ENCODE data around the gene RABEPK.
"Not testable (repeated sequence)": the region's sequence is repeated elsewhere in the genome, so short reads cannot be mapped to it uniquely, and the experiment has no call there.

The RABEPK gene

DNA sequence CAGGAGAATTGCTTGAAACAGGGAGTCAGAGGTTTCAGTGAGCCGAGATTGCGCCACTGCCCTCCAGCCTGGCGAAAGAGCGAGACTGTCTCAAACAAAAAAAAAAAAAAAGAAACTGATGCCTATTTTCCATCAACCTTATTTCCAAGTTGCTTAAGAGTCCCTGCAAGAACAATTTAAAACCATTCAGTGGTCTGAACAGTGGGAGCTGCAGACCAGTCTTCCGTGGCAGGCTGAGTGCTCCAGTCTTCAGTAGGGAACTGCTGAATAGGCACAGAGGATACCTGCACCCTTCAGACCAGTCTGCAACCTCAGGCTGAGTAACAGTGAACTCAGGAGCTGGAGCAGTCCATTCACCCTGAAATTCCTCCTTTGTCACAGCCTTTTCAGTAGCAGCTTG lies 5.9 kb upstream of the RABEPK start:
- DNase-seq (ENCODE audit: low read depth) = not testable (repeated sequence)

DNA sequence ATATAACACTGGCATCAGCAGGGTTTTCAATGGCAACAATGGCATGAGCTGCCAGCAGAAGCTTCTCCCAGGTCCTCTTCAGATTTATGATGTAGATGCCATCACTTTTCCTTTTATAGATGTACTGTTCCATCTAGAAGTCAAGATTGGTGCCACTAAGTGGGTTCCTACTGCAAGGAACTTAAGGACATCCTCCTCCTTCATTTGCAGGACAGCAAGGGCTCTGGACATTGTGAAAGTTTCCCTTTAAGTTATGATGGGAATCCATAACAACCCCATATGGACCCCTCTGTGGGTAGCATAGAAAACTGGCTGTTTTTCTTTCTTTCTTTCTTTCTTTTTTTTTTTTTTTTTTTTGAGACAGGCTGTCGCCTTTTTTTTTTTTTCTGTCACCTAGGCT lies 4.8 kb upstream of the RABEPK start:
- DNase-seq (ENCODE audit: low read depth) = not testable (repeated sequence)

DNA sequence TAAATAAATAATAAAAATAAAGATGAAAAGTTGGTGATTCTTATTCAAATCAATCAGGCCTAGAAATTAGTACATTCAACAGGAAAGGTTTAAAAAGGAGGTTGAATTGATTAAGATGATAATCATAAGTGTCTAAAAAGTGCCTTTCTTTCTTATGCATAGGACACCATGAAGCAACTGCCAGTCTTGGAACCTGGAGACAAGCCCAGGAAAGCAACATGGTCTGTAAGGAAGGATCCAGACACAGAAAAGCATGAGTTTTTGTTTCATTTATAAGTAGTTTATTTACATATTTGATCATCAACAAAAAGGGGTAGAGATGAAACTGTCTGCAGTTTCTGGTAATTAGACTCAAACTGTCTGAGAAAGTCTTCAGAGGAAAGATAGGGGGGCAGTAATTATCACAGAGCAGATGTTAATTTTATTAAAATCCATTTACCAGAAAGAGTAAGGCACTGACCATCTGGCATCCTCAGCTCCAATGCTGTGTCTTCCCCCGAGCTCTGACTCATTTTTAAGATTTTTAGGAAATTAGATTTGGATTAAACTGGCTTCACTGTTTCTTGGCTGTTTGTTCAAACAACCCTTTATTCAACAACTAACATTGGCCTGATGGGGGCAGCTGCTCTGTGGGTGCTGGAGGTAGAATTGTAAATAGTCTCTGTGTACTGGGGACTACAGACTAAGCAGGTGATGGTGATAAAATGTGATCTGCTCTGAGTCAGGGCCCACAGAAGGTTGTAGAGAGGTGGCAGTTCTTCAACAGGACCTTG lies 2.7 kb downstream of the RABEPK start:
- no peak for DNase-seq (ENCODE audit: low read depth)

DNA sequence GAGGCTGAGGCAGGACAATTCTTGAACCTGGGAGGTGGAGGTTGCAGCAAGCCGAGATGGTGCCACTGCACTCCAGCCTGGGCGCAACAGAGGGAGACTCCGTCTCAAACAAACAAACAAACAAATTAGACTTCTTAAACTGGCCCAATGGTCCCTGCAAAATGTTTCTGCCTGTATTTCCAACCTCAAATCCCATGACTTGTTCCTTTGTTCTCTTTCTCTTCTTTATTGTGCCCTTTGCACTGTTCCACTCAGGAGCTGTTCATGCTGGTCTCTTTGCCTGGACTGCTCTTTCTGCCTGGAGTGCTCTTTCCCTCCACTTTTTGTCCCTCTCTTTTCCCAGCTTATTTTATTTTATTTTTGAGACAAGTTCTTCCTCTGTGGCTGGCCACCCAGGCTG lies 4.1 kb downstream of the RABEPK start:
- DNase-seq (ENCODE audit: low read depth) = no peak

DNA sequence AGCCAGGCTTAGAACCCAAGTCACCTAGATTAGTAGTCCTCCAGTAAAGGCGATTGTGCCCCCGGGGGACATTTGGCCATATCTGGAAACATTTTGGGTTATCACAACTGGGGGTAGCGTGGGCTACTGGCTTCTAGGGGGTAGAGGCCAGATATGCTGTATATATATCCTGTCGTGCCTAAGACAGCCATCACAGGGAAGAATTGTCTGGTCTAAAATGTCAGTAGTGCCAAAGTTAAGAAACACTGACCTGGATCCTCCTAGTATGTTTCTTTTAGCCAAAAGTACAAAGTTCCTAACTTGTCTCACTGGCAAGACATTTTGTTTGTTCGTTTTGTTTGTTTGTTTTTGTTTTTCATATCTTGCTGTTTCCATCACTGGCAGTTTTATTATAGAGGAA lies 13.8 kb downstream of the RABEPK start:
- DNase-seq (ENCODE audit: low read depth) = no peak

DNA sequence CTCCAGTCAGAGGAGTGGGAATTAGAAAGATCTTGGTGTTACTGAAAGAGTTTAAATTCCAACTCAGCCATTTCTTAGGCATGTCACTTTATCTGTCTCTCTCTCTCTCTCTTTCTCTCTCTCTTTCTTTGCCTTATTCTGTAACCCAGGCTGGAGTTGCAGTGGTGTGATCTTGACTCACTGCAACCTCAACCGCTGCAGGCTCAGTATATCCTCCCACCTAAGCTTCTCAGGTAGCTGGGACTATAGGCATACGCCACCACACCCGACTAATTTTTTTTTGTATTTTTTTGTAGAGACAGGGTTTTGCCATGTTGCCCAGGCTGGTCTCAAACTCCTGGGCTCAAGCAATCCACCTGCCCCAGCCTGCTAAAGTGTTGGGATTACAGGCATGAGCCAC lies 18.3 kb downstream of the RABEPK start:
- DNase-seq (ENCODE audit: low read depth) = no peak

DNA sequence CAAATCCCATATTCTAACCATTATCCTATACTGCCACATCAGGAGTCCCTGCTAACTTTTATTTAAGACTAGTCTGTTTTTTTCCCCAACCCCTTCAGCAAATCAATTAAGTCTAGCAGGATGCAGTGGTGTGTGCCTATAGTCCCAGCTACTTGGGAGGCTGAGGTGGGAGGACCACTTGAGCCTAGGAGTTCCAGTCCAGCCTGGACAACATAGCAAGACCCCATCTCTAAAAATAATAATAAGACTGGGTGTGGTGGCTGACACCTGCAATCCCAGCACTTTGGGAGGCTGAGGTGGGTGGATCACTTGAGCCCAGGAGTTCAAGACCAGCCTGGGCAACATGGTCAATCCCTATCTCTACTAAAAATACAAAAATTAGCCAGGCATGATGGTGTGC lies 24.5 kb downstream of the RABEPK start:
- not testable (repeated sequence) for DNase-seq (ENCODE audit: low read depth)

DNA sequence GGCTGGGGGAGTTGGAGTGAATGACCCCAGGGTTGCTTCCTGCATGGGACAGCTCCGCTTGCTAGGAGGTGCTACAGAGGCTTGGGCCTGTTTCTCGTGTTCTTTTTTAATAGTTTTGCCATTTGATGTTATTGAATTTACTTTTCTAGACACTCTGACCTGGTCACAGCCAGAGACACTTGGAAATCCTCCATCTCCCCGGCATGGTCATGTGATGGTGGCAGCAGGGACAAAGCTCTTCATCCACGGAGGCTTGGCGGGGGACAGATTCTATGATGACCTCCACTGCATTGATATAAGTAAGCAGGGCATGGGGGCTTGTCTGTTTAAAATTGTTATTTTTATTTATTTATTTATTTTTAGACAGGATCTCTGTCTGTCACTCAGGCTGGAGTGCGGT lies 27.4 kb downstream of the RABEPK start:
- no peak for DNase-seq (ENCODE audit: low read depth)

DNA sequence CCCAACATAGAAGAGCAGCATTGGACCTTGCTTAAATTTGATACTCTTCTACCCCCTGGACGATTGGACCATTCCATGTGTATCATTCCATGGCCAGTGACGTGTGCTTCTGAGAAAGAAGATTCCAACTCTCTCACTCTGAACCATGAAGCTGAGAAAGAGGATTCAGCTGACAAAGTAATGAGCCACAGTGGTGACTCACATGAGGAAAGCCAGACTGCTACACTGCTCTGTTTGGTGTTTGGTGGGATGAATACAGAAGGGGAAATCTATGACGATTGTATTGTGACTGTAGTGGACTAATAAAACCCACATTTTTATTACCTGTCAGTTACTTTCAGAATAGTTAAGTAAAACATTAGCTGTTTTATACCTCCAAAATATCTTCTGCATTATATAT lies 33.3 kb downstream of the RABEPK start:
- DNase-seq (ENCODE audit: low read depth) = peak; percentile 97

DNA sequence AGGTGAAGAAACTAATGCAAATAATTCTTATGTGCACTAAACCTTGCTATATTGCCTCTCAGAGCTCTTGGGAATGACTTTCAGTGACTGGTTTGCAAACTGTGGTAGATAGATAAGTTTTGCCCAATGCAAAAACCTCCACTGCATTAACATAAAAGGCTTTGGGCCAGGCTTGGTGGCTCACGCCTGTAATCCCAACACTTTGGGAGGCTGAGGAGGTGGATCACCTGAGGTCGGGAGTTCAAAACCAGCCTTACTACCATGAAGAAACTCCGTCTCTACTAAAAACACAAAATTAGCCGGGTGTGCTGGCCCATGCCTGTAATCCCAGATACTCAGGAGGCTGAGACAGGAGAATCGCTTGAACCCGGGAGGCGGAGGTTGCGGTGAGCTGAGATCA lies 33.8 kb downstream of the RABEPK start:
- not testable (repeated sequence) for DNase-seq (ENCODE audit: low read depth)

DNA sequence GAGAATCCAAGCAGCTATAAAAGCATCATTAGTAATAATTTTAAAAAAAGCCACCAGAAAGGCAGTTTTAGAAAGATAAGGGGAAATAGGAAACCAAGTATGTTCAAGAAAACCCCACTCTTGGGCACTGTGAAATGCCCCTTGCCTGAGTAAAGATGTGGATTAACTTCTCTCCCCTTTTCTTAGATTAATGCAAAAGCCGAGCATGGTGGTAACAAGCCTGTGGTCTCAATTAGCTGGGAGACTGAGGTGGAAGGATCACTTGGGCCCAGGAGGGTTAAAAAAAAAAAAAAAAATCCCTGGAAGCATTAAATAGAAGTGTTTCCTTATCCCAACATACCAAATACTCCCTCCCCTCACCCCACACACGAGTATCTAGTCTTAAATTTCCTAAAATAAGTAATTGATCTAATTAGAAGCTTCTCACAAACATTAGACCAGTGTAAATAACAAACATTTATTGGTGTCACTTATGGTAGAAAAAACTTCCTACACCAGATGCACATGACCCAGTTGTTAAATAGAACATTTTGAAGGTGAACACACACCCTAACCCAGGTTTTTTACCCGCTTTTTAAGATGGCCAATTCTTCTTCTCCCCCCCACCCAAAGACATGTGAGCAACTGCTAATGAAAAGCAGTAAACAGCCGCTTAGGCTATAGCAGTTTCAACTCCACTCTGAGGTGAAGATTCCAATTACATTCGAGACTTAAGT lies 35.6 kb downstream of the RABEPK start:
- no peak for DNase-seq (ENCODE audit: low read depth)

DNA sequence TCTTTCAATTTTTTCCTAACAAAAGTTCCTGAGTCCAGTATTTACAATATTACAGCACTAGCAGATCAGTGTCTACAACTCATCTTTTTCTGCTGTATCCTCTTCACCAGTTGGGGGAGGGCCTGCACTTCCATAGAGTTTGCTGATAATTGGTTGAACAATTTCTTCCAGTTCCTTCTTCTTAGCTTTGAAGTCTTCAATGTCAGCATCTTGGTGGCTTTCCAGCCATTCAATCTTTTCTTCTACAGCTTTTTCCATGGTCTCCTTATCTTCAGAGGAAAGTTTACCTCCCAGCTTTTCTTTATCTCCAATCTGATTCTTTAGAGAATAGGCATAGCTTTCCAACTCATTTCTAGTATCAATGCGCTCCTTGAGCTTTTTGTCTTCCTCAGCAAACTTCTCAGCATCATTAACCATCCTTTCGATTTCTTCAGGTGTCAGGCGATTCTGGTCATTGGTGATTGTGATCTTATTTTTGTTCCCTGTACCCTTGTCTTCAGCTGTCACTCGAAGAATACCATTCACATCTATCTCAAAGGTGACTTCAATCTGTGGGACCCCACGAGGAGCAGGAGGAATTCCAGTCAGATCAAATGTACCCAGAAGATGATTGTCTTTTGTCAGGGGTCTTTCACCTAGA lies 36.3 kb downstream of the RABEPK start:
- DNase-seq (ENCODE audit: low read depth) = not testable (repeated sequence)

DNA sequence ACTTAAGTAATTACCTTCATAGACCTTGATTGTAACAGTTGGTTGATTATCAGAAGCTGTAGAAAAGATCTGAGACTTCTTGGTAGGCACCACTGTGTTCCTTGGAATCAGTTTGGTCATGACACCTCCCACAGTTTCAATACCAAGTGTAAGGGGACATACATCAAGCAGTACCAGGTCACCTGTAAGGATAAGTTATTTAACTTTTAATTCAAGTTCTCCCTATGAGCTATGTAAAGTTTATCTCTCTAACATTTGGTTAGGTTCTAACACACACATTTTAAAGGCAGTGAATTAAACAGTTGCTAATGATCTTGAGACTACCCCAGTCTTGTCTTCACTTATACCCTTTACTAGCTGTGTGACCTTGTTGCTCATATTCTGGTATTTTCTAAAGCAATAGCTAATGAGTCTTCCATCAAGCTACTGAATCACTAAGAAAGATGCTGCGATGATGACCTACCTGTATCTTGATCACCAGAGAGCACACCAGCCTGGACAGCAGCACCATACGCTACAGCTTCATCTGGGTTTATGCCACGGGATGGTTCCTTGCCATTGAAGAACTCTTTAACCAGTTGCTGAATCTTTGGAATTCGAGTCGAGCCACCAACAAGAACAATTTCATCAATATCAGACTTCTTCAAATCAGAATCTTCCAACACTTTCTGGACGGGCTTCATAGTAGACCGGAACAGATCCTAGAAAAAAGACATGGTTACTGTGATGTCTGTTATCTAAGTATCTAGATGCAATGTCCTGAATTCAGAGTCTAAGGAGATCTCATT lies 38.0 kb downstream of the RABEPK start:
- no peak for DNase-seq (ENCODE audit: low read depth)

DNA sequence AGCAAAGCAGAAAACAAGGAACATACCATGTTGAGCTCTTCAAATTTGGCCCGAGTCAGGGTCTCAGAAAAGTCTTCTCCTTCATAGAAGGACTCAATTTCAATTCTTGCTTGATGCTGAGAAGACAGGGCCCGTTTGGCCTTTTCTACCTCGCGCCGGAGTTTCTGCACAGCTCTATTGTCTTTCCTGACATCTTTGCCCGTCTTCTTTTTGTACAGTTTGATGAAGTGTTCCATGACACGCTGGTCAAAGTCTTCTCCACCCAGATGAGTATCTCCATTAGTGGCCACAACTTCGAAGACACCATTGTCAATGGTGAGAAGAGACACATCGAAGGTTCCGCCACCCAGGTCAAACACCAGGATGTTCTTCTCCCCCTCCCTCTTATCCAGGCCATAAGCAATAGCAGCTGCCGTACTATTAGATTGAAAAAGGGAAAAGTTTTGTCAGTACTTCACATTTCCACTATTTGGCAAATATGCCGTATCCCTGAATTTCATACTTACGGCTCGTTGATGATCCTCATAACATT lies 38.6 kb downstream of the RABEPK start:
- DNase-seq (ENCODE audit: low read depth) = no peak

DNA sequence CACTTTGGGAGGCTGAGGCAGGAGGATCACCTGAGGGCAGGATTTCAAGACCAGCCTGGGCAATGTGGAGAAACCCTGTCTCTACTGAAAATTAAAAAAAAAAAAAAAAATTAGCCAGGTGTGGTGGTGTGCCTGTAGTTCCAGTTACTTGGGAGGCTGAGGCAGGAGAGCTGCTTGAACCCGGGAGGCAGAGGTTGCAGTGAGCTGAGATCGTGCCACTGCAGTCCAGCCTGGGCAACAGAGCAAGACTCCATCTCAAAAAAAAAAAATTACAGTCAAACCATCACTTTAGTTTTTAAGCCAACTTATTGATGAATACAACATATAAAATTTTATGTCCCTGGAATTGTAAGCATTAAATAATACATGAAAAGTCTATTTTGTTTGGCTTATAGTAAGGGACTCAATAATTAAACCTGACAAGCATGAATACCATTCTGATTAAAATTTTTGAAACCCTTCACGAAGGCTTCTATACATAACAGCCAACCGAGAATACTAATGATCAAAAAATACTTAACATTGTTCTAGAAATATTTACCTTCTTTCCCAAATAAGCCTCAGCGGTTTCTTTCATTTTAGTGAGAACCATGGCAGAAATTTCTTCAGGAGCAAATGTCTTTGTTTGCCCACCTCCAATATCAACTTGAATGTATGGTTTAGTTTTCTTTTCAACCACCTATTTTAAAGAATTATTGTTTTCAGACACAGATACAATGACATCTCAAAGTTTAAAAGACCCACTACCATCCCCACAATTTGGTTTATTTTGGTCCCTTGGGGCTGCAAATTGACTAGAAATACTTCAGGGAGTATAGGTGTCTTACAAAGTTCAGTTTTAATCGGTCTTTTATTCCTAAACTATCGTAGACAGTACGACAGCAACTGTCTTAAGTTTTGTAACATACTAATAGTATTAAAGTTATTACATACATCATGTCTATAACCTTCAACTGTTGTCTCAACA lies 39.6 kb downstream of the RABEPK start:
- DNase-seq (ENCODE audit: low read depth) = no peak

DNA sequence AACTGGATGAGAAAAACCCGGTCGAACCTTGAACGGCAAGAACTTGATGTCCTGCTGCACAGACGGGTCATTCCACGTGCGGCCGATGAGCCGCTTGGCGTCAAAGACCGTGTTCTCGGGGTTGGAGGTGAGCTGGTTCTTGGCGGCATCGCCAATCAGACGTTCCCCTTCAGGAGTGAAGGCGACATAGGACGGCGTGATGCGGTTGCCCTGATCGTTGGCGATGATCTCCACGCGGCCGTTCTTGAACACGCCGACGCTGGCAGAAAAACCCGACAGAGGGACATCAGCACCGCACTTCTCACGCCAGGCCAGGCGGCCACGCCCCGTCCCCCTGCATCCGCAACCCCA lies 40.3 kb downstream of the RABEPK start:
- DNase-seq (ENCODE audit: low read depth) = no peak

DNA sequence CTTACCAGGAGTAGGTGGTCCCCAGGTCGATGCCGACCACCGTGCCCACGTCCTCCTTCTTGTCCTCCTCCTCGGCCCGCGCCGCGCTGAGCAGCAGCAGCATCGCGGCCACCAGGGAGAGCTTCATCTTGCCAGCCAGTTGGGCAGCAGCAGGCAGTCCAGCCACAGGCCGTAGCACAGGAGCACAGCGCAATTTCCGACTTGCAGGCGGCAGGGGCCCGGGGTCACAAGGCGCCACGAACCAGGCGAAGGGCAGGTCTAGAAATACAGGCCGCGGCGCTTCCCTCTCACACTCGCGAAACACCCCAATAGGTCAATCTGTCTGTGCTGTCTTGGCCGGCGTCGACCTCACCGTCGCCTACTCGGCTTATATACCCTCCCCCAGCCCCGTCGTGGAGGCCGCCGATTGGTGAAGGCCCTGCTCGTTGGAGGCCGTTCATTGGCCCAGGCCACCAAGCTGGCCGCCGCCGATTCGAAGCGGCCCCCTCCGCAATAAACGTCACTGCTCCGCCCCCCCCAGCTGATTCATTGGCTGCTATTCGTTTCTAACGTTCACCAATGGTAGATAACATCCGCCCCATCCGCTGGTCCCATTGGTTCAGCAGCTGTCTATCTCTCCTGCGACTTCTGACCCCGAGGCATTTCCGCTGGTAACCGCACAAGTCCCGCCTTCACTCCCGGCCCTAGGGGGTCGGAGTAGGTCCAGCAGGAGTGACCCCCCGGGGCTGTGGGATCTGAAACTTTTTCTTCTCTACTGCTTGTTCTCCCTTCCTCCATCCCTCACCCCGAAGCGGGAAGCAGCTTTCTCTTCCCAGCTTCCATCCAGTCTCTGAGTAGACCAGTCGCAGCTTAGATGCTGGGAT lies 40.9 kb downstream of the RABEPK start, which contains the start of gene HSPA5:
Gene HSPA5 (minus strand): TSS at position 344 of the 863 bp plus-strand sequence. CDS start 217 bp downstream, at position 127.
- peak; percentile 98 for DNase-seq (ENCODE audit: low read depth)

DNA sequence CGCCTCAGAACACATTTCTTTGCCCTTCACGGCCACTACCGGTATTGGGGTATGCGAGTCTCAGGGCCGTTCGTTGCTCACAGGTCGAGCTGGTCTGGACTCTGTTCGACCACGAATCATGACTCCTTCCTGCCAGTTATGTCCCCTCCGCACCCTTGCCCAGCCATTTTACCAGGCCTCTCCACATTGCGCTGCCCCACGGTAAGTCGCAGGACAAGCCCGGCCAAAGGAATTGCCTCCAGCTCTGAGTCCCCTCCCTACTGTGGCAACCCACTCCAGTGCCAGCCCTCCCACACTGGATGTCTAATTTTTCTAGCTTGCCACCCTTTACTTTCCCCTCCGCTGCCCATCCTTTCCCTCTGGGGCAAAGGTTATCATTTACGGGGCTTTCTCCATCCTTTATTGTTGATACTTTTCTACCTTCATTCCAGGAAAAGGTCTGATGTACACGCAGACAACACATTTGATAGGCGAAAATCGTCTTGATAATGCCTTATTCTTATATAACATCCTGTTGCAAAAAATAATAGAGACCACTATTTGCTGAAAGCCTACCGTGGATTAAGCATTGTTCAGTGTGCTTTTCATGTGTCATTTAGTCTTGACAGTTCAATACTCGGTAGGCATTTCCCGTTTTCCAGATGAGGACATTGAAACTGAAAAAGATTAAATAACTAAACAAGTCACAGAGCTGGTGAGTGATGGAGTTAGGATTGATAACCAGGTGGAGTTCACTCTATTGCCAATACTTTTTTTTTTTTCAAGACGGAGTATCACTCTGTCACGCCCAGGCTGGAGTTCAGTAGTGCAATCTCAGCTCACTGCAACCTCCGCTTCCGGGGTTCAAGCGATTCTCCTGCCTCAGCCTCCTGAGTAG lies 41.8 kb downstream of the RABEPK start:
- DNase-seq (ENCODE audit: low read depth) = no peak

DNA sequence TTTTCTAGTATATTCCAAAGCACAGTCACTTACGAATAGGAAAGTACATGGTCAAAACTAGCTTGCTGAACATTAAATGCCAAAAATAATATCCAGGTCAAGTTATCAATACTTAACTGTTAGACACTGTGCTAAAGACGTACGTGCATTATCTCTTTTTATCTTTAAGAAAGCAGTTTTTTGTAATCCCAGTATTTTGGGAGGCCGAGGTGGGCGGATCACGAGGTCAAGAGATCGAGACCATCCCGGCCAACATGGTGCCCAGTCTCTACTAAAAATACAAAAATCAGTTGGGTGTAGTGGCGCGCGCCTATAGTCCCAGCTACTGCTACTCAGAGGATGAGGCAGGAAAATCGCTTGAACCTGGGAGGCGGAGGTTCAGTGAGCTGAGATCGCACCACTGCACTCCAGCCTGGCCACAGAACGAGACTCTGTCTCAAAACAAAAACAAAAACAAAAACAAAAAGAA lies 43.5 kb downstream of the RABEPK start:
- DNase-seq (ENCODE audit: low read depth) = no peak

Data from HS-5 (cell line).